ENCODE results near the gene SNX32. TPM values are rescaled to one million over a fixed set of nuclear protein-coding genes. Genes with fewer than 3 reads are reported as not detected.

SNX32 gene
- total RNA-seq, 1 experiment from 2014 or later: not detected

DNA sequence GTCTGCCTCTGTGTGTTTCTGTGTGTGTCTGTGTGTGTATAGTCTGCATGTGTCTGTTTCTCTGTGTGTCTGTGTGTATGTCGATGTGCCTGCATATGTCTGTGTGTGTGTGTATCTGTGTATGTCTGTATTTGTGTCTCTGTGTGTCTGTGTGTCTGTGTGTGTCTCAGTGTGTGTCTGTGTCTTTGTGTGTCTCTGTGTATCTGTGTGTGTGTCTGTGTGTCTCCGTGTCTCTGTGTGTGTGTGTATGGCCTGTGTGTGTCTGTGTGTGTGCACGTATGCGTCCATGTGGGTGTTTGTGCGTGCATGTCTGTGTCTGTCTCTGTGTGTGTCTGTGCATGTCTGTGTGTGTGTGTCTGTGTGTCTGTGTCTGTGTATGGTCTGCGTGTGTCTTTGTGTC is 439 bp downstream of the SNX32 start:
- H2AFZ ChIP-seq (ENCODE audit: low read depth, low read length, poor library complexity, severe bottlenecking): no peak overlapping the region
- TF ChIP-seq TCF7L2 (IDR thresholded peaks at IDR 0.05; ENCODE audit: borderline replicate concordance, extremely low read depth, insufficient read depth, insufficient read length) (no peak), ELF1 (IDR thresholded peaks at IDR 0.05; ENCODE audit: borderline replicate concordance, low read depth) (no peak), SP1 (IDR thresholded peaks at IDR 0.05; ENCODE audit: low read depth) (no peak), FOSL1 (IDR thresholded peaks at IDR 0.05; ENCODE audit: low read depth) (no peak), RAD21 (IDR thresholded peaks at IDR 0.05; ENCODE audit: low read depth) (no peak), CEBPB (IDR thresholded peaks at IDR 0.05; ENCODE audit: low read depth) (no peak), POLR2A (IDR thresholded peaks at IDR 0.05; ENCODE audit: borderline replicate concordance, extremely low read depth, insufficient read depth, insufficient read length) (no peak), SIN3A (IDR thresholded peaks at IDR 0.05; ENCODE audit: low read depth) (no peak), EZH2phosphoT487 (IDR thresholded peaks at IDR 0.05; ENCODE audit: borderline replicate concordance) (no peak), POLR2AphosphoS5 (IDR thresholded peaks at IDR 0.05; ENCODE audit: low read depth, low read length) (no peak), EZH2 (IDR thresholded peaks at IDR 0.05) (no peak), YY1 (IDR thresholded peaks at IDR 0.05; ENCODE audit: extremely low read depth, insufficient replicate concordance, low read depth, low read length) (no peak), ZNF274 (IDR thresholded peaks at IDR 0.05; ENCODE audit: low read depth, low read length) (no peak)
- TF ChIP-seq, protein P1, sequence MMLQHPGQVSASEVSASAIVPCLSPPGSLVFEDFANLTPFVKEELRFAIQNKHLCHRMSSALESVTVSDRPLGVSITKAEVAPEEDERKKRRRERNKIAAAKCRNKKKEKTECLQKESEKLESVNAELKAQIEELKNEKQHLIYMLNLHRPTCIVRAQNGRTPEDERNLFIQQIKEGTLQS (IDR thresholded peaks at IDR 0.05): no peak
- TF ChIP-seq, protein P2, sequence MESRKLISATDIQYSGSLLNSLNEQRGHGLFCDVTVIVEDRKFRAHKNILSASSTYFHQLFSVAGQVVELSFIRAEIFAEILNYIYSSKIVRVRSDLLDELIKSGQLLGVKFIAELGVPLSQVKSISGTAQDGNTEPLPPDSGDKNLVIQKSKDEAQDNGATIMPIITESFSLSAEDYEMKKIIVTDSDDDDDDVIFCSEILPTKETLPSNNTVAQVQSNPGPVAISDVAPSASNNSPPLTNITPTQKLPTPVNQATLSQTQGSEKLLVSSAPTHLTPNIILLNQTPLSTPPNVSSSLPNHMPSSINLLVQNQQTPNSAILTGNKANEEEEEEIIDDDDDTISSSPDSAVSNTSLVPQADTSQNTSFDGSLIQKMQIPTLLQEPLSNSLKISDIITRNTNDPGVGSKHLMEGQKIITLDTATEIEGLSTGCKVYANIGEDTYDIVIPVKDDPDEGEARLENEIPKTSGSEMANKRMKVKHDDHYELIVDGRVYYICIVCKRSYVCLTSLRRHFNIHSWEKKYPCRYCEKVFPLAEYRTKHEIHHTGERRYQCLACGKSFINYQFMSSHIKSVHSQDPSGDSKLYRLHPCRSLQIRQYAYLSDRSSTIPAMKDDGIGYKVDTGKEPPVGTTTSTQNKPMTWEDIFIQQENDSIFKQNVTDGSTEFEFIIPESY (IDR thresholded peaks at IDR 0.05; ENCODE audit: extremely low read depth, insufficient replicate concordance, low read length): no peak
- TF ChIP-seq, protein P3, sequence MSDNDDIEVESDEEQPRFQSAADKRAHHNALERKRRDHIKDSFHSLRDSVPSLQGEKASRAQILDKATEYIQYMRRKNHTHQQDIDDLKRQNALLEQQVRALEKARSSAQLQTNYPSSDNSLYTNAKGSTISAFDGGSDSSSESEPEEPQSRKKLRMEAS (IDR thresholded peaks at IDR 0.05): no peak
- ChIA-PET CTCF (no interaction called here), RAD21 (ENCODE audit: low non-redundant PET in 1 of 2, low total read pairs in 2 of 2, uncharacterized antibody in 2 of 2, unreplicated experiment in 2 of 2) (no interaction called here), POLR2A (no interaction called here)
- no TSS peak for BruUV-seq (replicated peaks)
- H3K4me2 ChIP-seq (ENCODE audit: low read length): no peak overlapping the region
- no peak overlapping the region for H3K4me3 ChIP-seq (replicated peaks in 1 of 2; ENCODE audit: low read depth in 1 of 2, low read length in 2 of 2)
- no peaks in the 10 kb centered on the region for H4K20me1 ChIP-seq (ENCODE audit: insufficient read depth)
- no peaks in the 10 kb centered on the region for H3K9me2 ChIP-seq (ENCODE audit: insufficient read depth)
- no peak overlapping the region for H3K9ac ChIP-seq (ENCODE audit: low read length)
- ATAC-seq (no peak), DNase-seq (ENCODE audit: low read depth, low spot score) (no peak)
- no peaks in the 10 kb centered on the region for H3K4me1 ChIP-seq (ENCODE audit: control insufficient read depth in 1 of 2, insufficient read depth in 2 of 2, low read length in 2 of 2)
- H3K36me3 ChIP-seq (ENCODE audit: control insufficient read depth in 1 of 2, insufficient read depth in 2 of 2, low read length in 2 of 2): no peaks in the 10 kb centered on the region
- peaks cover 17% of the 10 kb centered on the region for H3K27me3 ChIP-seq (ENCODE audit: insufficient read depth, low read length)
- intact Hi-C loops (cut with micrococcal nuclease): no loop called here
- H3K27ac ChIP-seq (ENCODE audit: low read depth, low read length): no peak overlapping the region
- no peaks in the 10 kb centered on the region for H3K9me3 ChIP-seq (ENCODE audit: control insufficient read depth in 1 of 2, insufficient read depth in 1 of 2, low read depth in 1 of 2, low read length in 2 of 2)
- no peaks in the 10 kb centered on the region for H3K79me2 ChIP-seq (ENCODE audit: insufficient read depth, low read length)

Measured in HCT116 (cell line).